Adrenal gland (tissue), 5 donors: ENCODE data around the gene C20orf144.

Source experiments
- CTCF ChIP-seq, 6 experiments: fragments of 450-650 bp in 4 of 6; fragments of 200-600 bp in 2 of 6; sonication (generic) in 1 of 6; IDR thresholded peaks; 1 replicate in 5 of 6; 2 replicates in 1 of 6; pipeline versions ENCODE4 v1.5.1 to v1.8.0; 2016 to 2021; ENCODE audit warnings: antibody characterized with exemption in 6 of 6, mild to moderate bottlenecking in 2 of 6, moderate library complexity in 1 of 6
- POLR2A ChIP-seq, 2 donors: fragments of 450-650 bp; IDR thresholded peaks; one replicate each; pipeline ENCODE4 v1.6.1; 2017; ENCODE audit warnings: antibody characterized with exemption in 2 of 2, mild to moderate bottlenecking in 2 of 2, moderate library complexity in 1 of 2
- donor health status: DM: no; HTN: no; CAD: no.

GRCh38 chr20:33659341-33660034 lies 2.6 kb upstream of the C20orf144 start:
- TF ChIP-seq CTCF (IDR thresholded peaks at IDR 0.05) = no peak
- no peak for TF ChIP-seq POLR2A (IDR thresholded peaks at IDR 0.05)
